HG02642 (cell line): ENCODE measurements around the gene ZSCAN30.

Source experiments
- ATAC-seq: cut with Tn5 transposase; IDR thresholded peaks from one replicate; pipeline ENCODE4 v1.9.1; 2021; ENCODE audit warnings: mild to moderate bottlenecking; ENCODE audit not compliant: unreplicated experiment, poor library complexity

ZSCAN30 gene

DNA sequence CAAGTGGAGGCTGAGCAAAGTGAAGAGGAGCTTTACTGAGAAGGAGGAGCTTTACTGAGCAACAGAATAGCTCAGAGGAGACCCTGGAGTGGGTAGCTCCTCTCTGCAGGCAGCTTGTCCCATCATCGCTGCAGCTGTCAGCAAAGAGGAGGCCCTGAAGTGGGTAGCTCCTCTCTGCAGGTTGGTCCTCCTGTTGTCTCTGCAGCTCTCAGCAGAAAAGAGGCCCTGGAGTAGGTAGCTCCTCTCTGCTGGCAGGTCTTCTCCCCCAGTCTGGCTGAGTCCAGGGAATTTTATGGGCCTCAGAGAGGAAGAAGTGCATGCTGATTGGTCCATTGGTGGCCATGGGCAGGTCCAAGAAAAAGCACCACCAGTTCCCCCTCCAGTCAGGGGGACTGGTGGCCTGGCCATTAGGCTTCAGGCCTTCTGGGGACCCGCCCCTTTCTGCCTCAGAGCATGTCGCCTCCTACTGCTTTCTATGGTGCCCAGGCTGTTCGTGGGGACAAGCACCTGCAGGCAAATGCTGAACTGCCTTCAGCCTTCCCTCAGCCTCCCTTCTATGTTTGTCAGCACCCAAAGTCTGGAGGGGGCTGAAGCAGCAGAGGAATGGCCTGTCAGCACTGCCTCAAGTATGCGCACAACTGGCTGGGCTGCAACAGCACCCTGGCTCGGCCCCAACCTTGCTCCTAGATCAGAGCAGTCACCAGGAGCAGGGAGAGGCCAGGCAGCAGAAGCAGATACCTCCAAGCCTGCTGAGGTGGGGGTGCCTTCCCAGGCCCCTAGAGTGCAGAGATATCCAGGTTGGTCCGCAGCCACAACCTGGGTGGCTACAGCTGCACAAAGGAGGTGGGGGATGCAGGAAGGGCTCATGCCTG, 5.9 kb downstream of the ZSCAN30 start:
- ATAC-seq = no peak

DNA sequence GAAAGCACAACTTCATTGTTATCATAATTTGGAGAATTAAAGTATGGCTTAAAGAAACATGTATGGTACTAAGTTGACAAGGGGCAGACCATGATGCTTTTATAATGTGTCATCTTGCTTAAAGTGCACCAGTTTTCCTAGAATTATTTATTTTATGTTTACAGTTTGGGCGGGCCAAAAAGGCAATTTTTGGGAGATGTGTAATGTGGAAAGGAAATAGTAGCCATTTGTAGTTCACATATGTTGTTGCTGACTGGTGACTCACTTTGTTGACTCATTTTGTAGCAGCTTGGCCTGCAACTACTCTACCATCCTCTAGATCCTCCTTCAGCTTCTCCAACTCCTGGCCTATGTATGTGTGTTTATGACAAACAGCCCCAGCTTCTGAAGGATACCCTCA, 7.7 kb downstream of the ZSCAN30 start:
- no peak for ATAC-seq

DNA sequence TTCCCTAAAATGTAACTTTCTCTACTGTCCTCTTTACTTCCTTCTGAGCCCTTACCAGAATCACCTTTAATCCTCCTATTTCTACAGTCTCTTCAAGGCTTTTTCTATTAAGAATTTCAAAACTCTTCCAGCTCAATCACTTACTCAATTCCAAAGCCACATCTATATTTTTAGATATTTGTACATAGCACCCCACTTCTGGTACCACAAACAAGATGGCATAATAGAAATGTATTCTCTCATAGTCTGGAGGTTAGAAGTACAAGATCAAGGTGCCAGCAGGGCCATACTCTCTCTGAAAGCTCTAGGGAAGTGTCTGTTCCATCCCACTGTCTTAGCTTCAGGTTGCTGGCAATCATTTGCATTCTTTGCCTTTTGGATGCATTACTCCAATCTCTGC, 11.1 kb downstream of the ZSCAN30 start:
- no peak for ATAC-seq

DNA sequence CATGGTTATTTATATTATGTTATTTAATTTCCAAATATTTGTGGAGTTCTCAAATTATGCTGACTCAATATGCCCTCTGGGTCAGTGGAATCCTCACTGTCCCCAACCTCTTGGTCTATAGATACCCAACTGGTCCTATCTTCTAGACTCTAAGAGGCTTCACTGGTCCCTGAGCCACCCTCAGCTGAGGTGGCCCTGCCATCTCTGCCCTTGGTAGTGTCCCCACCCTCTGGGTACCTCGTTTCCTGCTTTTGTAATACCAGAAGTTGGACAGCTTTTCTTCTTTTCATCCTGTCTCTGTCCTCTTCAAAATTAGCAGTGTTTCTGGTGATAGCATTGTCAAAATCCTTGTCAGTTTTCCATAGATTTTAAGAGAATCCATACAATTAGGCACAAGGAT, 11.9 kb downstream of the ZSCAN30 start:
- ATAC-seq = no peak

DNA sequence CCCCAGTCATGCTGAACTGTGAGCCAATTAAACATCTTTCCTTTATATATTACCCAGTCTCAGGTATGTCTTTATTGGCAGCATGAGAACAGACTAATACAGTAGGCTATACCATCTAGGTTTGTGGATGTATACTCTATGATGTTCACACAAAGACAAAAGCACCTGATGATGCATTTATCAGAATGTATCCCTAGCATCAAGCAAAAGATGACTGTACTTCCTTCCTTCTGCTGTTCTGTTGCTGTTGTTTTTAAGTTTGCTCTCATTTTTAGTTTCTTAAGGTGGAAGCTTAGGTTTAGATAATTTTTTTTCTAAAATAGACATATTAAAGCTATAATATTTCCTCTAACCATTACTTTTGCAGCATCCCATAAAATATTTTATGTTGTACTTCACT, 12.4 kb downstream of the ZSCAN30 start:
- no peak for ATAC-seq

DNA sequence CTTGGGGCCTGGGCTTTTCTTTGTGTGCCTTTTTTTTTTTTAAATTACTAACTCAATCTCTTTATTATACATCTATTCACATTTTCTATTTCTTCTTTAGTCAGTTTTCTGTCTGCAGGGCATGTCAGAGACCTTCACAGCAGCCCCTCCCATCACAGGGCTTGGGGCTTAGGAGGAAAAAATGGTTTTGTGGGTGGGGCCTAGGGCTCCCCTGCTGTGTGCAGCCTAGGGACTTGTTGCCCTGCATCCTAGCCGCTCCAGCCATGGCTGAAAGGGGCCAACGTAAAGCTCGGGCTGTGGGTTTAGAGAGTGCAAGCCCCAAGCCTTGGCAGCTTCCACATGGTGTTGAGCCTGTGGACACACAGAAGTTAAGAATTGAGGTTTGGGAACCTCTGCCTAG, 13.8 kb downstream of the ZSCAN30 start:
- ATAC-seq = no peak

DNA sequence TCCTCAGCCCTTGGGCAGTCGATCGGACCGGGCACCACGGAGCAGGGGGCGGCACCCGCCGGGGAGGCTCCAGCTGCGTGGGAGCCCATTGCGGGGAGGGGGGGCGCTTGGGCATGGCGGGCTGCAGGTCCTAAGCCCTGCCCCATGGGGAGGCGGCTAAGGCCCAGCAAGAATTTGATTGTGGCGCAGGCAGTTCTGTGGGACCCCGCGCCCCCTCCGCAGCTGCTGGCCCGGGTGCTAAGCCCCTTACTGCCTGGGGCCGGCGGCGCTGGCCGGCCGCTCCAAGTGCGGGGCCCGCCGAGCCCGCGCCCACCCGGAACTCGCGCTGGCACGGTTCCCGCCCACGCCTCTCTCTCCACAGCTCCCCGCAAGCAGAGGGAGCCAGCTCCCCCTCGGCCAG, 18.4 kb downstream of the ZSCAN30 start:
- no peak for ATAC-seq

DNA sequence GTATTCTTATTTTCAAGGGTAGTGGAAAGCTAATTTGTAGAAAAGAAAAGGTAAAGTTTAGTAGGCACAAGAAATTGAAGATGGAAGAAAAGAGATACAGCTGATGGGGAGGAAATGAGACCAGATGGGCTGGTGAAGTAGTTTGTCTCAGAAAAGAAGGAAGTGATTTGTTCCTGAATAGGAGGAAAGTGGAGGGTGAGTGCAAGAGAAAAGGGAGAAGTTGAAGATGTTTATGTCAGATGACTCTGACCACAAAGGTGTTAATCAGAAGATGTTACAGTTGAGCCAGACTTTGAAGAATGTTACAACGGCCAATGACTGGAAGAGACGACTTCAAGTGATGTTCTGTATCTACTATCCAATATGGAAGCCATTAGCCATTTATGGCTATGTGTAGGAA, 21.2 kb downstream of the ZSCAN30 start:
- no peak for ATAC-seq

DNA sequence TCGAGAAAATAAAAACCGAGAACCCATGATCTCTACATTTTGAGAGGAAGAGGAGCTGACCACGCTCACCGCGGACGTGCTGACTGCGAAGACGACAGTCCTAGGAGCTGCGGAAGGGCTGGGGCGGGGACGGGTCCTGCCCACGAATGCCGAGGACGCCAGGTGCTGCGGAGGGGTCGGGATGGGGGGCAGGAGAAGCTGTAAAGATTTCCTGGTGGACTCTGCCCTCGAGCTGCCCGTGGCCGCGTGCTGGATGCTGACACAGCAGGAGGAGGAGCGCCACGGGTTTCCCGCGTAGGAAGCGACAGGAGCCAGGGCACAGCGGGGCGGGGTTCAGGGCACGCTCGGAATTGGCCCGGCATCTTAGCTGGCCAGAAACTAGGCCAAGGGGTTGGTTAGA, 22.2 kb downstream of the ZSCAN30 start:
- ATAC-seq = no peak

DNA sequence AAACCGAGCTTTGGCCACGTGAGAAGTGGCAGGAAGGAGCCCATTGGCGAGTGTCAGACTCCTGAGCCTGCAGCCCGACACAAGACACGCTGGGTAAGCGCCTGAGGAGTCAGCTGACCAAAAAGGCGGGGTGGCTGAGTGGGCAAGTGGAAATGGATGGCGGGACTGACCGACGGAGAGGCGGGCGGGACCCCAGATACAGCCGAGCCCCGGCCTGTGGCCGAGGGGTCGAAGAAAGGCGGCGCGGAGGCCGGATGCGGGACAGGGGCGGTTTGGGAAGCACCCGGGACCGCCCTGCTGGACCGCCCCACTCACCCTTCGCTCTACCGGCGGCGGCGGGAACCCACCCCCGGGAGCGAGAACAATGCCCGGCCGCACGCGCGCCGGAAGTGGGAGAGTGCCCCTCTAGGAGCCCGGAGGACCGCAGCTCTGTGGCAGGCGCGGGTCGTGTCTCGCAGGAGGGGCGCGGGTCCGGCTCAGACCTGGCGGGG, 22.8 kb downstream of the ZSCAN30 start:
- ATAC-seq = peak; percentile 84

DNA sequence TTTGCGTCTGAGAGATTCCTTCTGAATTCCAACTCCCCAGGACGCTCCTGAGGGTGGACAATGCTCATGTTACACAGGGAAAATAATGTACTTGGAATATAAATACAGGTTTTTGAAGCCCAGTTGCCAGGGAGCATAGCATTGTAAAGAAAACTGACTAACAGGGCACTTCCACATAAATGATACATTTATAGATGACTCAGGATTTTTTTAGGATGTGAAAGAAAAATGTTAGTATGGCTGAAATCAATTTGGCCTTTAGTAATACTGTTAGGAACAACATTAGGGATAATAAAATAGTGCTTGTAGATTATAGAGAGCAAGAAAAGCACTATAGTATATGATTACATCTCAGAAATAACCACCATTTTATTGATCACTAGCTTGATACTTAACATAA, 25.6 kb downstream of the ZSCAN30 start:
- no peak for ATAC-seq

DNA sequence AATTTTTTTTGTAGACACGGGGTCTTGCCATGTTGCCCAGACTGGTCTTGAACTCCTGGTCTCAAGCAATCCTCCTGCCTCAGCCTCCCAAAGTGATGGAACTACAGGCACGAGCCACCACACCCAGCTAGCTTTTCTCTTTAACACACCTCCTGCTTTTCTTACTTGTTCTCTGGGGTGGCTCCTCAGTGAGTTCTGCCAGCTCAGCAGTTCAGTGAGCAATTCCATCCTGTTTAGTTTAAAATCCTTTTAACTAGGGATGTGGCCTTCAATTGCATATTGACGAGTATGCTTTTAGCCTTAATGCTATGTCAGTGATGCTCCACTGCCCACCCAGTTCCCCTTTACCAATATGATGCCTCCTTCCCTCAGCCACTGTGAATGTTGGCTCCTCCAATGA, 33.1 kb downstream of the ZSCAN30 start:
- no peak for ATAC-seq

DNA sequence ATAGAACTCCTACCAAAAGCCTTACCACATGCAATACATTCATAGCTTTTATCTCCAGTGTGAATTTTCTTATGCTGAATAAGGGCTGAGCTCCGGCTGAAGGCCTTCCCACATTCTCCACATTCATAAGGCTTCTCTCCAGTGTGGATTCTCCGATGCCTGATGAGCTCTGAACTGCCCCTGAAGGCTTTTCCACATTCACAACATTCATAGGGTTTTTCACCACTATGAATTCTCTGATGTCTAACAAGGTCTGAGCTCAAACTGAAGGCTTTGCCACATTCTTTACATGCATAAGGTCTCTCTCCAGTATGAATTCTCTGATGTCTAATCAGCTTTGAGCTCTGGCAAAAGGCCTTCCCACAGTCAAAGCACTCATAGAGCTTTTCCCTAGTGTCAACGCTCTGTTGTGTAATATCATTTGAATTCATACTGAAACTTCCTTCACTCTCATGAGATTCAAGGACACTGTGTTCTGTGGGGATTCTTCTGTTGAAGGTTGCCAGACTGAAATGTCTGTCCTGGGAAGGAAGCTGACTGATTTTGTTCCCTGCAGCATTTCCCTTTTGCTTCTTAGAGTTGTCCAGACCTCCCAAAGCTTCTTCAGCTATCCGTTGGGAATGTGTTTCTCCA, 36.3 kb downstream of the ZSCAN30 start:
- ATAC-seq = no peak

DNA sequence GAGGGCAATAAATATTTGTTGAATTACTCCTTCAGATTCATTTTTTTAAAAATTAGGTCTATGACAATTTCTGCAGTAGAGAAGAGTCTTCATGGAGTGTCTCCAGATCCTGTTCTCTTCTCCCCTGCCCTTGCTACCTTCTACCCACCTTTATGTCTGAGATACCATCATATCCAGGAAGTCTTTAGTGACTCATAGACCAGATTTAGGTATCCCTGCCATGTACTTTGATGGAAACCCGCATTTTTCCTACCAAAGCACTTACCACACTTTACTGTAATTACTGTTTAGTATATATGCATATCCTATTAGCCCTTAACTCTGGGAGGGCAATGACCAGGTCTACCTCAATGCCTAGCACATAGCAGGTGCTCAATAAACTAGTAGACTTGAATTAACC, 37.6 kb downstream of the ZSCAN30 start:
- no peak for ATAC-seq

DNA sequence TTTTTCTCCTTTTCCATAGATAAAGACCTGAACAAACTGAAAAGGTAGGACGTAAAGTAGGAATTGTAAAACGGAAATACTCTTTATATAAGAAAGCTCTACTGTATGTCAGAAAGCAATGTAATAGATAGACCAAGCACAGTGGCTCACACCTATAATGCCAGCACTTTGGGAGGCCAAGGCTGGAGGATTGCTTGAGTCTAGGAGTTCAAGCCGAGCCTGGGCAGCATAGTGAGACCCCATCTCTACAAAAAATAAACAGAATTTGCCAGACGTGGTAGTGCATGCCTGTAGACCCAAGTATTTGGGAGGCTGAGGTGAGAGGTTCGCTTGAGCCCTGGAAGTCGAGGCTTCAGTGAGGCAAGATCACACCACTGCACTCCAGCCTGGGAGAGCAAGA, 41.6 kb downstream of the ZSCAN30 start:
- ATAC-seq = no peak

DNA sequence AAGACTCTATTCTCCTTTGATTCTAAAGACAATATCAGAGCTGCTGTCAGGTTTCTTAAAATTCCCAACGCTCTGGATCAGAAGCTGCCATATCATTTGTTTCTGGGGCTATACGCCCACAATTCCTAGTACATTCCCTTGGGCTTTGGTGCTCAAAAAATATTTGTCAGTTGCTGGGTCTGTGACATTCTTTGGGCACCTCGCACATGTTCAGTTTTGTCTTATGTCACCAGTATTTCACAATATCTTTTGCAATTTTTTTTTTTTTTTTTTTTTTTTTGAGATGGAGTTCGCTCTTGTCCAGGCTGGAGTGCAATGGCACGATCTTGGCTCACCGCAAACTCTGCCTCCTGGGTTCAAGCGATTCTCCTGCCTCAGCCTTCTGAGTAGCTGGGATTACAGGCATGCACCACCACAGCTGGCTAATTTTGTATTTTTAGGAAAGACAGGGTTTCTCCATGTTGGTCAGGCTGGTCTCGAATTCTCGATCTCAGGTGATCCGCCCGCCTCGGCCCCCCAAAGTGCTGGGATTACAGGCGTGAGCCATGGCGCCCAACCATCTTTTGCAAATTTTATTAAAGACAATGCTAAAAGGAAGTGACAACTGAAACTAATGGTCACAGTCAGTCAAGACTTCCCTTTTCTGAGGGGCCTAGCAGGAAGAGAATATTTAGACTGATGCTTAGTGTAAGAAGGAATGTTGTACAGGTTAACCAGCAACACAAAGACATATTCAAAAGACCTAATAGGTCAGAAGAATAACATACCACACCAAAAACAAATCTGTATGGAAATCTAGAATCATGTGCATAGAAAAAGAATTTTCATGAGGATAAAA, 42.4 kb downstream of the ZSCAN30 start:
- ATAC-seq = no peak

DNA sequence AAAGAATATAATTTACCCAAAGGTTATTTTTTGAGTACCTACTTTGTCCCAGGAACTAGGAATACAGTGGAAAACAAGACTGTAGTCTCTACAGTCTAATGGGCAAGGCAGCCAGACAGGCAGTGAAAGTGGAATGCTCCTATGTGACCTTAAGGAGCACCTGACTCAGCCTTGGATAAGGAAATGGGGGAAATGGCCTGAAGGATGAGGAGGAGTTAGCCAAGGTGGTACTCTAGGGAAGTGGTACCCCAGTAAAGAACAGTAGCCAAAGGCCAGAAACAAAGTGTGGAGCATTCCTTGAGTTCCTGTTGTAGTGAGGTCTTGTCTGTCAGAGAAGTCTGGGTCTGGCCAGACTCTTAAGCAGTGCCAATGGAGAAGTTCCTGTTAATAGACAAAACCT, 43.2 kb downstream of the ZSCAN30 start:
- ATAC-seq = no peak

DNA sequence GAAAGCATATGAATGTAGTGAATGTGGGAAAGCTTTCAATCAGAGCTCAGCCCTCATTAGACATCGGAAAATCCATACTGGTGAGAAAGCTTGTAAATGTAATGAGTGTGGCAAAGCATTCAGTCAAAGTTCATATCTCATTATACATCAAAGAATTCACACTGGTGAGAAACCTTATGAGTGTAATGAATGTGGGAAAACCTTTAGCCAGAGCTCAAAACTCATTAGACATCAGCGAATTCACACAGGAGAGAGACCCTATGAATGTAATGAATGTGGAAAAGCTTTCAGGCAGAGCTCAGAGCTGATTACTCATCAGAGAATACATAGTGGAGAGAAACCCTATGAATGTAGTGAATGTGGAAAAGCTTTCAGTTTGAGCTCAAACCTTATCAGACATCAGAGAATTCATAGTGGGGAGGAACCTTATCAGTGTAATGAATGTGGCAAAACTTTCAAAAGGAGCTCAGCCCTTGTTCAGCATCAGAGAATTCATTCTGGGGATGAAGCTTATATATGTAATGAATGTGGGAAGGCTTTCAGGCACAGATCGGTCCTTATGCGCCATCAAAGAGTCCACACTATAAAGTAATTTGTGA, 44.2 kb downstream of the ZSCAN30 start:
- no peak for ATAC-seq

DNA sequence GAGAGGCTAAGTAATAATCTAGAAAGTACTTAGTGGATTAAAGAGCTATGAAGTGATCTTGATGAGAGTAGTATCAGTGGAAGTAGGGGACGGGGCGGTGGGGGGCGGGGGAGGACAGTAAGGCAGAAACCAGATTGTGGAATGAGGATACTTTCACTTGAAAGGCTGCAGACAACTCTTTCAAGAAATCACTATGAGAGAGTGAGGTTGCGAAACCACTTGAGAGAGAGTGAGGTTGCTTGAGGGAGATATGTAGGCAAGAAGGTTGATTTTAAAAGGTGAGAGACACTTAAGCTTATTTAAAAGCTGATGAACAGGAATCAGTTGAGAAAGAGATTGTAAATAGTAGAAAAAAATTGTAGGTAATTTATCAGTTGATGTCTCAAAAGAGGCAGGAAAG, 45.4 kb downstream of the ZSCAN30 start:
- no peak for ATAC-seq

DNA sequence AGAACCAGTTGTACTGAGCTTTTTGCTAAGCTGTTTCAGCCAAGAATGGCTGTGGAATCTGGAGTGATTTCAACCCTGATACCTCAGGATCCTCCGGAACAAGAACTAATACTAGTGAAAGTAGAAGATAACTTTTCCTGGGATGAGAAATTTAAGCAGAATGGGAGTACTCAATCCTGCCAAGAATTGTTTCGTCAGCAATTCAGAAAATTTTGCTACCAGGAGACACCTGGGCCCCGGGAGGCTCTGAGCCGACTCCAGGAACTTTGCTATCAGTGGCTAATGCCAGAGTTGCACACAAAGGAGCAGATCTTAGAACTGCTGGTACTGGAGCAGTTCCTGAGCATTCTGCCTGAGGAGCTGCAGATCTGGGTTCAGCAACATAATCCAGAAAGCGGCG, 47.6 kb downstream of the ZSCAN30 start:
- no peak for ATAC-seq

DNA sequence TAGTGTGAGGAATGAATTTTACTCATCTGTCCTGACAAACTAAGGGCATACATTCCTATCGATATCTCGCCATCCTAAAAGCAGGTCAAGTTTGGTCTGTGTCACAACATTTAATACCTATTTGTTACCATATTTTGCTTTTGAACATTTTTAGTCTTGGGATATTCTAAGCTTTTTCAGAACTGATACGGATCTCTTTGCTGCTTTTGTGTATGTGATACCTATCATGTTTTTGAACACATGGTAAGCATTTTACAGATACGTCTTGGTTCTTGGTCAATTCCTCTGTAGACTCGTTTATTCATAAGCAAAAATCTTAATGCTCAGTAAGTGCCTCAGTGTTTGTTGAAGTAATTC, 48.6 kb downstream of the ZSCAN30 start:
- no peak for ATAC-seq
